Glomerular endothelial cell (primary cell): ENCODE data around the gene RNH1. TPM values are rescaled to one million over a fixed set of nuclear protein-coding genes. Genes with fewer than 3 reads are reported as not detected.

Experiments
- DNase-seq: peaks from one replicate; pipeline ENCODE4 v3.0.0-alpha.2; 2011; ENCODE audit warnings: low read depth, low spot score; ENCODE audit errors: extremely low read depth
- total RNA-seq: library from RNA; depleted of rRNA; stranded (reverse); fragments of >200 nt; gene quantifications from 2 replicates; pipeline ENCODE4 v1.2.3, GENCODE V29; 2015

The RNH1 gene
- total RNA-seq, 1 donor from 2014 or later, result 255 TPM

GRCh38 chr11:460331-461199 lies 46.5 kb downstream of the RNH1 start:
- no peak for DNase-seq

GRCh38 chr11:459511-460220 lies 47.4 kb downstream of the RNH1 start:
- no peak for DNase-seq

GRCh38 chr11:457111-457760 lies 49.8 kb downstream of the RNH1 start:
- no peak for DNase-seq

GRCh38 chr11:456533-456932 lies 50.5 kb downstream of the RNH1 start:
- no peak for DNase-seq

- no peak for DNase-seq
Observed at GRCh38 chr11:455566-456147, 51.4 kb downstream of the RNH1 start.

GRCh38 chr11:454801-455565 lies 52.1 kb downstream of the RNH1 start:
- no peak for DNase-seq

GRCh38 chr11:454043-454442 lies 53.0 kb downstream of the RNH1 start:
- no peak for DNase-seq

- no peak for DNase-seq
Observed at GRCh38 chr11:453564-453963, 53.5 kb downstream of the RNH1 start.

- DNase-seq, result no peak
Observed at GRCh38 chr11:452916-453527, 54.0 kb downstream of the RNH1 start.

GRCh38 chr11:452203-452744 lies 54.8 kb downstream of the RNH1 start:
- no peak for DNase-seq

- no peak for DNase-seq
Observed at GRCh38 chr11:451738-452137, 55.3 kb downstream of the RNH1 start.

GRCh38 chr11:450809-451451 lies 56.1 kb downstream of the RNH1 start:
- DNase-seq, result no peak

- no peak for DNase-seq
Observed at GRCh38 chr11:449889-450808, 56.9 kb downstream of the RNH1 start, which contains the start of gene PTDSS2. TSS of gene PTDSS2 (plus strand) at chr11:450279. CDS start at chr11:450456, 177 bp downstream.

- DNase-seq, result no peak
Observed at GRCh38 chr11:447923-448731, 58.9 kb downstream of the RNH1 start.

- DNase-seq, result no peak
Observed at GRCh38 chr11:446891-447290, 60.2 kb downstream of the RNH1 start.

- no peak for DNase-seq
Observed at GRCh38 chr11:445765-446588, 61.1 kb downstream of the RNH1 start.
